Progenitor cell of endocrine pancreas (in vitro differentiated cells): ENCODE data around the gene ZNF709. TPM values are rescaled to one million over a fixed set of nuclear protein-coding genes. Genes with fewer than 3 reads are reported as not detected.

Experiments used
- DNase-seq: peaks from one replicate; pipeline ENCODE4 v3.0.0; 2021; ENCODE audit warnings: low spot score; ENCODE audit not compliant: unreplicated experiment
- H3K27ac Mint-ChIP-seq: 2 replicates; pipeline ENCODE4 v1.8.0; 2021; ENCODE audit warnings: mild to moderate bottlenecking, moderate library complexity, mixed read lengths
- H3K27me3 Mint-ChIP-seq: 2 replicates; pipeline ENCODE4 v1.8.0; 2021; ENCODE audit warnings: mixed read lengths
- H3K36me3 Mint-ChIP-seq: 2 replicates; pipeline ENCODE4 v1.8.0; 2022; ENCODE audit warnings: mixed read lengths; ENCODE audit not compliant: insufficient read depth
- H3K4me1 Mint-ChIP-seq: 2 replicates; pipeline ENCODE4 v1.8.0; 2021; ENCODE audit warnings: low read depth, mixed read lengths
- H3K4me3 Mint-ChIP-seq: 2 replicates; pipeline ENCODE4 v1.8.0; 2021; ENCODE audit warnings: low read depth, mild to moderate bottlenecking, moderate library complexity, mixed read lengths
- H3K9me3 Mint-ChIP-seq: 2 replicates; pipeline ENCODE4 v1.8.0; 2021; ENCODE audit warnings: low read depth, mixed read lengths
- total RNA-seq: library from RNA; stranded (reverse); gene quantifications from 2 replicates; pipeline ENCODE4 v1.2.1, GENCODE V29; 2021
- TF ChIP-seq, protein P1 (sequence below): fragments of 200-600 bp; sonication (generic); IDR thresholded peaks from one replicate; pipeline ENCODE4 v1.5.0; 2021; ENCODE audit warnings: antibody characterized with exemption, mild to moderate bottlenecking; ENCODE audit not compliant: unreplicated experiment

The ZNF709 gene
- total RNA-seq, 1 donor from 2014 or later: 5.8 TPM

GRCh38 chr19:12485571-12485970, 955 bp upstream of the ZNF709 start:
- H3K27me3 Mint-ChIP-seq: no peaks in the 10 kb centered on the region
- peak overlapping the region; percentile 91 for H3K4me3 Mint-ChIP-seq
- H3K4me1 Mint-ChIP-seq: peaks cover 22% of the 10 kb centered on the region
- TF ChIP-seq, protein P1, sequence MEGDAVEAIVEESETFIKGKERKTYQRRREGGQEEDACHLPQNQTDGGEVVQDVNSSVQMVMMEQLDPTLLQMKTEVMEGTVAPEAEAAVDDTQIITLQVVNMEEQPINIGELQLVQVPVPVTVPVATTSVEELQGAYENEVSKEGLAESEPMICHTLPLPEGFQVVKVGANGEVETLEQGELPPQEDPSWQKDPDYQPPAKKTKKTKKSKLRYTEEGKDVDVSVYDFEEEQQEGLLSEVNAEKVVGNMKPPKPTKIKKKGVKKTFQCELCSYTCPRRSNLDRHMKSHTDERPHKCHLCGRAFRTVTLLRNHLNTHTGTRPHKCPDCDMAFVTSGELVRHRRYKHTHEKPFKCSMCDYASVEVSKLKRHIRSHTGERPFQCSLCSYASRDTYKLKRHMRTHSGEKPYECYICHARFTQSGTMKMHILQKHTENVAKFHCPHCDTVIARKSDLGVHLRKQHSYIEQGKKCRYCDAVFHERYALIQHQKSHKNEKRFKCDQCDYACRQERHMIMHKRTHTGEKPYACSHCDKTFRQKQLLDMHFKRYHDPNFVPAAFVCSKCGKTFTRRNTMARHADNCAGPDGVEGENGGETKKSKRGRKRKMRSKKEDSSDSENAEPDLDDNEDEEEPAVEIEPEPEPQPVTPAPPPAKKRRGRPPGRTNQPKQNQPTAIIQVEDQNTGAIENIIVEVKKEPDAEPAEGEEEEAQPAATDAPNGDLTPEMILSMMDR: no peak
- H3K36me3 Mint-ChIP-seq: peaks cover 2% of the 10 kb centered on the region
- no peak for DNase-seq
- H3K9me3 Mint-ChIP-seq: no peaks in the 10 kb centered on the region
- H3K27ac Mint-ChIP-seq: peak overlapping the region; percentile 99

DNA sequence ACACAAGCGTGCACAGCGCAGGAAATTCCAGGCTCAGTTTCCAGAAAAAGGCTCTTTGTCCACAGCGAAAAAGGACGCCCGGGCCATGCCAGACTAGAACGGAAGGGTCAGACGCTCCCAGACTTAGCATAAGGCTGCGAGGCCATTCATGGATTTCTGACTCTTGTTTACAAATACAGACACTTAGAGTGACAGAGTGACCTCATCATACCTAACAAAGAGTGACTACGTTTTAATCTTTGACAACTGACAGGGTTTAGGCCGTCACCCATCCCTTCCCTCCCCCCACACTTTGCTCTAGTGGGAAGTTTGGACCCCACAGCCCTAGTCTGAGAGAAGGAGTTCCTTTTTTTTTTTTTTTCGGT, 418 bp upstream of the ZNF709 start:
- no peaks in the 10 kb centered on the region for H3K27me3 Mint-ChIP-seq
- H3K4me1 Mint-ChIP-seq: peaks cover 22% of the 10 kb centered on the region
- H3K36me3 Mint-ChIP-seq: peaks cover 2% of the 10 kb centered on the region
- no peak for DNase-seq
- TF ChIP-seq, protein P1: no peak
- H3K4me3 Mint-ChIP-seq: peak overlapping the region; percentile 91
- H3K9me3 Mint-ChIP-seq: no peaks in the 10 kb centered on the region
- H3K27ac Mint-ChIP-seq: peak overlapping the region; percentile 99

DNA sequence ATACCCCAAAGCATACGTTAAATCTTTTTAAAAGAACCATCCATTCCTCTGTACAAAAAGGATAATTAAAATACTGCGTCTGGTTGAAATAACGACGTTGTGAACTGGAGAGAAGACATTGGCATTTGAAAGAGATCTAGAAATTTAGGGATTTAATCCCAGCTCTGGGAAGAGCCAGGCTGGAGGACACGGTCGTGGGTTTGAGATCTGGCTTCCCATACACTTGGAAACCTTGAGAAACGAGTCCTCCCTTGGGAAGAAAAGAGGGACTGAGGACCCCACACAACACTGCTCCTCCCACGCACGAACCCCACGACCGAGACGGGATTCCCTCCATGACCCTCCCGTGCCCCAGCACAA, 625 bp downstream of the ZNF709 start:
- Mint-ChIP-seq H3K27me3 (no peaks in the 10 kb centered on the region), H3K27ac (peak overlapping the region; percentile 93), H3K36me3 (peaks cover 2% of the 10 kb centered on the region)

DNA sequence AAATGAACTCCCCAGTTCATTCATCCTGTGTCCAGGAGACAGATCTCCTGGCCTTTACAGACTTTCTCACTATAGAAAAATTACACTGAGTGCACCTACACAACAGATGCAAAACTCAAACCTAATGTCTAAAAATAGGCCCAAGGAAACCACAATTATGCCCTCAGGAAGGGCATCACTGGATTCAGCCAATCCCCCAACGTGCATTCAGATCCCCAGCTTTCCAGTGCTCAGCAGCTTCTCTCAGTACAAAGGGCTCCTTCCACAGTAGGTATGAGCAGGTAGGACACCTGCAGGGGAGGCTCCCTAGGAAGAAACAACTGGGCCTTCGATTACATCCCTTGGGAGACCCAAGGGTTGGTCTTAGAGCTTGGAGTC, 2.1 kb downstream of the ZNF709 start:
- peaks cover 22% of the 10 kb centered on the region for H3K4me1 Mint-ChIP-seq
- H3K27me3 Mint-ChIP-seq: no peaks in the 10 kb centered on the region
- H3K9me3 Mint-ChIP-seq: no peaks in the 10 kb centered on the region
- peaks cover 2% of the 10 kb centered on the region for H3K36me3 Mint-ChIP-seq
- no peak for DNase-seq
- peak overlapping the region; percentile 51 for H3K27ac Mint-ChIP-seq
- TF ChIP-seq, protein P1: no peak
- peak overlapping the region; percentile 48 for H3K4me3 Mint-ChIP-seq

More for the DNA sequence above, 625 bp downstream of the ZNF709 start:
- H3K9me3 Mint-ChIP-seq: no peaks in the 10 kb centered on the region
- TF ChIP-seq, protein P1: no peak
- DNase-seq: no peak
- peaks cover 22% of the 10 kb centered on the region for H3K4me1 Mint-ChIP-seq
- peak overlapping the region; percentile 91 for H3K4me3 Mint-ChIP-seq

GRCh38 chr19:12481781-12482508, 2.7 kb downstream of the ZNF709 start:
- Mint-ChIP-seq H3K4me1 (peaks cover 22% of the 10 kb centered on the region), H3K27ac (peak overlapping the region; percentile 76), H3K27me3 (no peaks in the 10 kb centered on the region), H3K36me3 (peaks cover 2% of the 10 kb centered on the region), H3K4me3 (no peak overlapping the region), H3K9me3 (no peaks in the 10 kb centered on the region)
- TF ChIP-seq, protein P1: no peak
- no peak for DNase-seq
